NT2/D1 (cell line): ENCODE data around the gene LCORL.

Source experiments
- SUZ12 ChIP-seq: IDR thresholded peaks from 2 replicates; pipeline ENCODE4 v1.6.1; 2011; ENCODE audit not compliant: insufficient read length, insufficient read depth; ENCODE audit errors: extremely low read depth
- YY1 ChIP-seq: IDR thresholded peaks from 2 replicates; pipeline ENCODE4 v1.6.1; 2011; ENCODE audit not compliant: insufficient read length, insufficient read depth
- ZNF274 ChIP-seq: IDR thresholded peaks from 2 replicates; pipeline ENCODE4 v1.6.1; 2011; ENCODE audit warnings: mild to moderate bottlenecking, low read depth, low read length

GRCh38 chr4:18069810-18070209 lies 48.3 kb upstream of the LCORL start:
- TF ChIP-seq ZNF274 (no peak), YY1 (no peak), SUZ12 (no peak)
